Spleen (tissue), 7 donors: ENCODE data around the gene TEAD1.

Source experiments
- CTCF ChIP-seq, 11 experiments: fragments of 200-600 bp in 7 of 11; fragments of 450-650 bp in 4 of 11; sonication (generic) in 4 of 11; IDR thresholded peaks in 8 of 11; conservative IDR thresholded peaks in 3 of 11; 1 replicate in 7 of 11; 2 replicates in 4 of 11; pipeline versions ENCODE4 v1.4.0 to v1.8.0; 2016 to 2021; ENCODE audit warnings: antibody characterized with exemption in 11 of 11, inconsistent platforms in 4 of 11, mild to moderate bottlenecking in 1 of 11
- POLR2AphosphoS5 ChIP-seq, 3 donors: sonication (generic); formaldehyde crosslinking; IDR thresholded peaks; one replicate each; pipeline ENCODE4 v1.5.1; 2017; ENCODE audit warnings: antibody characterized with exemption in 3 of 3
- donor health status: DM: no; HTN: no; CAD: no; lungs with moderate emphysema.
- donor health status: DM: no; HTN: no; CAD: no.
- donor health status: DM: no; HTN: no; CAD: no.

GRCh38 chr11:12964650-12965049 lies 290.4 kb downstream of the TEAD1 start:
- TF ChIP-seq CTCF (IDR thresholded peaks at IDR 0.05 in 8 of 11, conservative IDR thresholded peaks at IDR 0.05 in 3 of 11) (no peak), POLR2AphosphoS5 (IDR thresholded peaks at IDR 0.05) (no peak)
